ENCODE data around the gene MAD1L1.
"Not testable (repeated sequence)": the region's sequence is repeated elsewhere in the genome, so short reads cannot be mapped to it uniquely, and the experiment has no call there.

The MAD1L1 gene

GRCh38 chr7:2004841-2005725 is 227.7 kb downstream of the MAD1L1 start:
- DNase-seq (ENCODE audit: low read depth, low spot score): no peak

- DNase-seq (ENCODE audit: low read depth, low spot score): no peak
Measured at GRCh38 chr7:2003931-2004812, 228.6 kb downstream of the MAD1L1 start.

DNA sequence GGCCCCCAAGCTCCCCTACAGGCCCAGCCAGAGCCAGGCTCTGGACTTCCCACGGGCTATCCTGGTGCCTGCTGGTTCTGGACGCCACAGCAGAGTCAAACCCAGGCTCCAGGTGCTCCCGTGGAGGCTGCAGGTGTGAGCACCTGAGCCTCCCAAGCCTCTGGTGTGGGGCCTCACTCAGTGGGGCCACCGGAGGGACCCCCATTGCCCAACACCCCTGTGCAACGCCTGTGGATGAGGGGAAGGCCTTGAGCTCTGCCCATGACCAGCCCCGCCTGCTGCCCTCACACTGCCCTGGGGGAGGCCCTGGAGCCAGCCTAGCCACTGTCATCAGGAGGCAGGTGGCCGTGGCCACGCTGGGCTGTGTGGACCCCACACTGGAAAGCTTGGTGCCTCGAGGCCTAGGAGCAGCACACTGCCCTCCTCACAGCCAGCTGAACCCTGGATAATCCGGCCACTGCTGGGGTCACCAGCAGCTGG is 229.3 kb downstream of the MAD1L1 start:
- DNase-seq (ENCODE audit: low read depth, low spot score): no peak

DNA sequence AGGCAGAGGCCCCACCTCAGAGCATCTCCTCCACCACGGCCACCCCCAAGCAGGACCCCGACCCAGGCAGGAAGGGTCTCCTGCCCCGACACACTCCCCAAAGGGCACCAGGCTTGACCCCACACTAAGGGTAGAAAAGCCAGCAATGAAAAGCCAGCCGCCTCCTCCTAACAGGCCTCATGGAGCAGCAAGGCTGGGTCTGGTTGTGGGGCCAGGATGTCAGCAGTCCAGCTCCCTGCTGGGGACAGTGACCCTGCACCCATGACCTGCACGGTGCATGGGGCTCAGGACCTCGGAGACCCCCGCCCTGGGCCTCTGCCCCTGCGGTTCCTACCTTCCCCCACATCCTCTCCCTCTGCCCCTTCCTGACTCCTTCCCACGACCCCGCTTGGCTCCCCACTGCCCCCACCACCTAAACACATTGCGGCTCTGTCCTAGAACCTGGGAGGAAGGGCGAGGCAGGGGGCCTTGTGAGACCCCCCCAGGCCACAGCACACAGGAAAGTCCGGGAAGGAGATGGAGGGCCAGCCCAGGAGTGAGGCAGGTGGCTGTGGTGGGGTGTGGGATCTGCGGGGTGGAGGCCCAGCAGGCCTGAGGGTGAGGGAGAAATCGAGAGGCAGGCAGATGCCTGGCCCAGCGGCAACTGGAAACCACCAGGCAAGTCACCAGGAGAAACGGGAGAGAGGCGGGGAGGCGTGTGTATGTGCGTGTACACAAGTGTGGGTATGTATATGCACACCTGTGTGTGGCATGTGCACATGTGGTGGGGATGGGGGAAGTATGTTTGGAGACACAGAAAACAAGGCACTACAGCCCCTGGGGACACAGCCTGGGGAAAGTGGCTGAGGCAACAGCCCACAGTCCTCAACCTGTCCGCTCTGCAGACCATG is 229.9 kb downstream of the MAD1L1 start:
- no peak for DNase-seq (ENCODE audit: low read depth, low spot score)

- DNase-seq (ENCODE audit: low read depth, low spot score): no peak
Measured at GRCh38 chr7:2001601-2002442, 230.9 kb downstream of the MAD1L1 start.

DNA sequence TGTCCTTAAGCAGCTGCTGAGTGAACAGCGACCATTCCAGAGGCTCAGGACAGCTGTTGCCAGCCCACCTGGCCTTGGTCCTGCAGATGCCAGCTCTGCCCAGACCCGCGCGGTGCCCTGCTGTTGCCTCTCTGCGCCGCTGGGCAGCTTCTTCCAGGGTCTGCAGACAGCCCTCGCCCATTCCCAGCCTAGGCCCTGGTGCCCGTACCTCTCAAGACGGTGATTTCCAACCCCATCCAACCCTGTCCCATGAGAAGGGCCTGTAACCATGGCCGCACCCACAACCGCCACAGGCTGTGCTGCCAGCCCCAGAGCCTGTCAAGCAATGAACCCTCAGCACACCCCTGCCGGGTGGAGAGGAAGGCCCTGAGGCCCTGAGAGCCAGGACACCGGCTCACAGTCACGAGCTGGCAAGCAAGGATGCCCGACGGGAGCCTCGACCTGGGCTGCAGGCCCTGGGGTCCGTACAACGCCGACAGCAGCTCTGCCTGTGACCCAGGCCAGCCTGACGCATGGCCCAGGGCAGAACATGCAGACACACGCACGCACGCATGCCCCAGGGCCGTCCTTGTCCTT is 231.9 kb downstream of the MAD1L1 start:
- no peak for DNase-seq (ENCODE audit: low read depth, low spot score)

- no peak for DNase-seq (ENCODE audit: low read depth, low spot score)
Measured at GRCh38 chr7:2000153-2000687, 232.5 kb downstream of the MAD1L1 start.

GRCh38 chr7:1999278-1999984 is 233.3 kb downstream of the MAD1L1 start:
- DNase-seq (ENCODE audit: low read depth, low spot score): no peak

GRCh38 chr7:1998146-1998545 is 234.6 kb downstream of the MAD1L1 start:
- DNase-seq (ENCODE audit: low read depth, low spot score): no peak

GRCh38 chr7:1997537-1998076 is 235.1 kb downstream of the MAD1L1 start:
- no peak for DNase-seq (ENCODE audit: low read depth, low spot score)

DNA sequence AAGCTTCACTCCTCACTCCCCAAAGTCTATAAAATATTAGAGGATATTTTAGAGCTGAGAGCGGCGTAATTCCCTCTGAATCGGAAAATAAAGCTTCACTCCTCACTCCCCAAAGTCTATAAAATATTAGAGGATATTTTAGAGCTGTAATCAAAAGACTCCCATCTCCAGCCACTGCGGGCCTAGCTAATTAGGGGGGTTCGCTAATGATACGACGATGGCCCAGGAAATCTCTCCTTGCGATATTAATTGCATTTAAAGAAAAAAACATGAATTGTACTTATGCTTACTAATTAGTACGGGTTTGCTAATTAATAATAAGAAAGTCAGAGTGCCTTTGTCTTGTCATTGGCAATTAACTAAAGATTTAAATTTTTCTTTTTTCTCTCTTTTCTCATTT is 235.9 kb downstream of the MAD1L1 start:
- DNase-seq (ENCODE audit: low read depth, low spot score): no peak

GRCh38 chr7:1995911-1996420 is 236.8 kb downstream of the MAD1L1 start:
- not testable (repeated sequence) for DNase-seq (ENCODE audit: low read depth, low spot score)

DNA sequence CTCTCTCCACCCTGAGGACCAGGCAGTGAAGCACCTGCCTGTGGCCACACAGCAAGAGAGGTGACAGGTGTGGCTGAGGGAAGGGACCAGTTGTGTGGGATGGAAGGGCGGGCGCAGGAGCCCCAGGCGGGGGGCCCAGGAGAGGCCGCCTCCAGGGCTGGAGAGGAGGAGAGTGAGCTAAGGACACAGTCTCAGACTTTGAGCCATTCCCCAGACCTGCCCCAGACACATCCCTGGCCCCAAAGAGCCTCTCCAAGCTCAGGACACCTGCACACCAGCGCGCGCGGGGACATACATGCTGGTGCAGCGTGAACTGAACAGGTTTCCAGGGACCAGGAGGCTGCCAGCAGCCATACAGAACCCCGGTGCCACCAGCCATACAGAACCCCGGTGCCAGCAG is 237.3 kb downstream of the MAD1L1 start:
- no peak for DNase-seq (ENCODE audit: low read depth, low spot score)

DNA sequence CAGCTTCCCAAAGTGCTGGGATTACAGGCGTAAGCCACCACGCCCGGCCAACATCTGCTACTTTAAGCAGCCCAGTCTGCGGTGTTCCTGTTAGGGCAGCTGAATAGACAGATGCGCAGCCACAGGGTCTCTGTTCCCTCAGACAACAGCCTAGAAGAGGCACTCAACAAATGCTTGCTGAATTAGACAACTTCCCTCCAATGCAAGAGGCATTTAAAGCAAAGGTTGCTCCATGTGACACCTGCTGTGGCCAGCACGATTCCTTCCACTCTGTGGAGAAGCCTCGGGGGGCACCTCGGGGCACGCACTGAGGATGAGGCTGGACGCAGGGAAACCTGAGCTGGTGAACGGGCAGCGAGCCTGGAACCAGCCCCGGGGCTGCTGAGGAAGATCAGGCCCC is 237.8 kb downstream of the MAD1L1 start:
- DNase-seq (ENCODE audit: low read depth, low spot score): no peak

DNA sequence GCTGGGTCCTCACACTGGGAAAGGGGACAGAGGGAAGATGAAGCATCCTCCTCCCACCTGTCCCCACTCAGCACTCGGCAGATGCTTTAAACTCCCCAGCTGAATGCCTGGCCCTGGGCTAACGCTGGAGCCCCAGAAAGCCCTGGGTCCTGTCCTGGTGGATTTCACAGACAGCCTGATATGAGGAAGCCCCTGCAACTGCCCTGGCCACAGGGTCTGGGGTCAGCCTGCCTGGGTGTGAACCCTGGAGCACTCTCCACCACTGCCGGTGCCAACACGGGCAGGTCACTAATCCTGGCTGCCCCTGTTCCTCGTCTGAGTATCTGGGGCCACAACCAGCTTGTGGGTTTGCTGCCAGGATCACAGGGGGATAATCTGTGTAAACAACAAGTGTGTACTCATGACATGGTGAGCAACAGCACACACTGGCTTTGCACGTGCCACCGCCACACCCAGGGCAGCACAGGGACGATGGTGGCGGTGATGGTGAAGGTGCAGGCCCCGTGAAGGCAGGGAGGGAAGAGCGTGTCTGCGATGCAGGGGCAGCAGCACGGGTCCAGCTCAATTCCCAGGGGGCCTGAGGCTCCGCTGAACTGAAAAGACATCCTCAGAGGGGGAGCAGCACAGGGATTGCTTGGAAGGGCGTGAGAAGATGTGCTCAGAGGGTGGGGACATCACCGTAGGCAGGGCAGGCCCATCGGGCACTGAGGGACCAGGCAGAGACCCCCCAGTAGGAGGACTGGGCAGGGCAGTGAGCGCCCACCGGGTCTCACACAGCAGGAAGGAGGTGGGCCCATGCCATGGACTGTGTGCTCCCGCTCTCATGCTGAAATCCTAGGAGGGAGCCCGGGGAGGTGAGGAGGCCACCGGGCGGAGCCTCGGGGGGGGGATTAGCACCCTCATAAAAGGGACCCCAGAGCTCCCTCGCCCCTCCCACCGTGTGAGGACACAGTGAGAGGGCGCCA is 238.7 kb downstream of the MAD1L1 start:
- DNase-seq (ENCODE audit: low read depth, low spot score): no peak

DNA sequence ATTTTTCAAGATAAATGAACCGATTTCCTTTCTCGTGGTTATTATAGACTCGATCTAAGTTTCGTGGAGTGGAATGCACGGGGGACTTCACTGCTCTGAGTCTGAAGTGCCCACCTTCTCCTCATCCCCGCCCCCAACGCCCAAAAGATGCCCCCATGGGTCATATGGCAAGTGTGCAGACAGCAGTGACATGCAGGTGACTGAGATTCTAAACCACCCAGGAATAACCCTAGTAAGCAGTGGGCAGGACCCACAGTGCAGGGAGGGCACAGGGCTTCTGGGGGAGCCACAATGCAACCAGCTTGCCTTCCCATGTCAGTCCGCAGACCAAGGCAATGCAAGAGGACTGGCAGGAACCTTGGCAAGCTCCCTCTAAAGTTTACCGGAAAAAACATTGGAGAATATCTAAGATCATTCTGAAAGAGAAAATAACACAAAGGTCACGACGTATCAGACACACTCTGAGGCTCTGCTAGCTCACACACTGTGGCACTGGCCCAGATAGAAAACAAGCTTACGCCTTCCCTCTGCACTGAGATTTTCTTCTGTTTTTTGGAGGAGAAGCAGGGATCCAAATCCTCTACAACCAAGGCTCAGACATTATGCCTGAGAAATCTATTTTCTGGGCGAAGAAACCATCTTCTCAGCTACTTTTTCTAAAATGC is 239.6 kb downstream of the MAD1L1 start:
- DNase-seq (ENCODE audit: low read depth, low spot score): no peak

- DNase-seq (ENCODE audit: low read depth, low spot score): no peak
Measured at GRCh38 chr7:1992554-1992953, 240.2 kb downstream of the MAD1L1 start.
